Epidermal melanocyte (primary cell): Measurements from ENCODE around the gene SLC11A1.

Experiments
- DNase-seq: peaks from one replicate; pipeline ENCODE4 v3.0.0; 2011; ENCODE audit warnings: low spot score; ENCODE audit not compliant: insufficient read length

The SLC11A1 gene

GRCh38 chr2:218404351-218405085 is 22.4 kb downstream of the SLC11A1 start:
- no peak for DNase-seq

DNA sequence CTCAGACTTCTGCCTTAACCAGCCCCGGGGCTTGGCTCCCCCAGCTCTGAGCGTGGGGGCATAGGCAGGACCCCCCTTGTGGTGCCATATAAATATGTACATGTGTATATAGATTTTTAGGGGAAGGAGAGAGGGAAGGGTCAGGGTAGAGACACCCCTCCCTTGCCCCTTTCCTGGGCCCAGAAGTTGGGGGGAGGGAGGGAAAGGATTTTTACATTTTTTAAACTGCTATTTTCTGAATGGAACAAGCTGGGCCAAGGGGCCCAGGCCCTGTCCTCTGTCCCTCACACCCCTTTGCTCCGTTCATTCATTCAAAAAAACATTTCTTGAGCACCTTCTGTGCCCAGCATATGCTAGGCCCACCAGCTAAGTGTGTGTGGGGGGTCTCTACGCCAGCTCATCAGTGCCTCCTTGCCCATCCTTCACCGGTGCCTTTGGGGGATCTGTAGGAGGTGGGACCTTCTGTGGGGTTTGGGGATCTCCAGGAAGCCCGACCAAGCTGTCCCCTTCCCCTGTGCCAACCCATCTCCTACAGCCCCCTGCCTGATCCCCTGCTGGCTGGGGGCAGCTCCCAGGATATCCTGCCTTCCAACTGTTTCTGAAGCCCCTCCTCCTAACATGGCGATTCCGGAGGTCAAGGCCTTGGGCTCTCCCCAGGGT is 23.1 kb downstream of the SLC11A1 start:
- no peak for DNase-seq

DNA sequence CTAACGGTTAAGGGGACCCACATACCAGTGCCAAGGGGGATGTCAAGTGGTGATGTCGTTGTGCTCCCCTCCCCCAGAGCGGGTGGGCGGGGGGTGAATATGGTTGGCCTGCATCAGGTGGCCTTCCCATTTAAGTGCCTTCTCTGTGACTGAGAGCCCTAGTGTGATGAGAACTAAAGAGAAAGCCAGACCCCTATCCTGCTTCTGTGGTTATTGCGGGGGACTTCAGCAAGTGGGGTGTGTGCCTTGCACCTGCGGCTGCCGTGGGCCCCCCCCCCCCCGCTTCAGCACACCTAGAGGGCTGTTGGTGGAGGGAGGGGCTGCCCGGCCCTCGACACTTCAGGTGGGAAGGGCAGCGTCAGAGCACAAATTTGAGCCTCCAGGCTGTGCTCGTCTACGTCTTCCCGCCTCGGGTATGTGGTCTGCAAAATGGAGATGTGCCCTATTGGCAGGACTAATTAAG is 23.7 kb downstream of the SLC11A1 start:
- no peak for DNase-seq

GRCh38 chr2:218406209-218406948 is 24.3 kb downstream of the SLC11A1 start:
- DNase-seq: peak; percentile 95

GRCh38 chr2:218406949-218407618 is 25.0 kb downstream of the SLC11A1 start:
- peak; percentile 30 for DNase-seq

- DNase-seq: peak; percentile 9
Observed at GRCh38 chr2:218407717-218408116, 25.6 kb downstream of the SLC11A1 start.

DNA sequence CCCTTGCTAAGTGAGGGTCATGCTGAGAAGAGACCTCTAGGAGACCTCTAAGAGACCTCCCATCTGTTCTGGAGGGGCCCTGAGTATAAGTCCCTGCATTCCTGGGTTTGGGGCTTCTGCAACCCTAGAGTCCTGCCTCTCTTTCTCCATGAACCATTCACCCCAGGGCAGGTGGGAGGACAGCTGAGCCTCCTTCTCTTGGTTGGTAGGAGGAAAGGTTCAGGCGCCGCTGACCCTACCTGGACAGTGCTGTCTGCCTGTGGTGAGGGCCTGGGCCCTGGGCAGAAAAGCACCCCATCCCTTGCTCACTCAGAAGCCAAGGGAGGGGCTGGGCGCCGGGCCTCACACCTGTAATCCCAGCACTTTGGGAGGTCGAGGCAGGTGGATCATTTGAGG is 36.2 kb downstream of the SLC11A1 start:
- DNase-seq: no peak

- DNase-seq: no peak
Observed at GRCh38 chr2:218418717-218419458, 36.8 kb downstream of the SLC11A1 start, which contains the start of gene VIL1. TSS of gene VIL1 (plus strand) at chr2:218419123. CDS start at chr2:218423779, 4,656 bp downstream.

DNA sequence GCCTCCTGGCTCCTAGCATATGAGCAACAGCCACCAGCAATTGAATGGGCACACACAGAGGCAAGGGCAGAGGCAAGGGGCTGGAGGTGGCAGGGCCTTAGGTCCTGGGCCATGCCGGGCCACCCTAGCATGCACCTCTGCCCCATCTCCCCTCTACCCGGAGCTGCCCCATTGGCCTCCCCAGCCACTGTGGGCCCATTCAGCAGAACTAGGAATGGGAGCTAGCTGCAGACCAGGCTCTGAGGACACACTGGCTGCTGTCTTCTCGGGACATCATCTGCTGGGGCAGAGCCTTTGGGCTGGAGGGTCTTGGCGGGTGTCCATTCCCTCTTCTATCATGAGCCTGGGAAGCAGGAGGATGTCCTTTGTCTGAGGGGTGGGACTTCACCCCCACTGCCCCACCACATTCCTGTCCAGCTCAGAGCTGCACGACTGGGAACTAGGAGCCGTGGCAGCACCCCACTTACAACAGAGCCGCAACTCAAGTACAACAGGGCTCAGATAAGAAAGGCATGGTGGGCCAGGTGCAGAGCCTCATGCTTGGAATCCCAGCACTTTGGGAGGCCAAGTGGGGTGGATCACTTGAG is 37.6 kb downstream of the SLC11A1 start:
- no peak for DNase-seq

DNA sequence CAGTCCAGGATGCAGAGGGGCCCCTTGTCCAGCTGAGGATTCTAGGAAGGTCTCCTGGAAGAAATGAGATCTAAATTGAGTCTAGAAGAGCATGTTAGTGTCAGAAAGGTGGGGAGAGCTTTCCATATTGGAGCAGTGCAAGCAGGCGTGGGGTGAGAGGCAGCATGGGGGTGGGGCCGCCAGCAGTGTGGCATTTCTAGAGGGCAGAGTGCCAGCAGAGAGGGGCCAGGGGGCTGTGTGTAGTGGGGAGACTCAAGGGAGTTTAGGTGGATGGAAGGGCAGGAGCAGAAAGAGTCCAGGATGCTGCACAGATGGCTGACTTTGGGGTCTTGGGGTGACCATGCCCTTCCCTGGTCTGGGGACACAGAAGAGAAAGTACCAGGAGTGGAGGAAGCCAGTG is 39.0 kb downstream of the SLC11A1 start:
- no peak for DNase-seq

DNA sequence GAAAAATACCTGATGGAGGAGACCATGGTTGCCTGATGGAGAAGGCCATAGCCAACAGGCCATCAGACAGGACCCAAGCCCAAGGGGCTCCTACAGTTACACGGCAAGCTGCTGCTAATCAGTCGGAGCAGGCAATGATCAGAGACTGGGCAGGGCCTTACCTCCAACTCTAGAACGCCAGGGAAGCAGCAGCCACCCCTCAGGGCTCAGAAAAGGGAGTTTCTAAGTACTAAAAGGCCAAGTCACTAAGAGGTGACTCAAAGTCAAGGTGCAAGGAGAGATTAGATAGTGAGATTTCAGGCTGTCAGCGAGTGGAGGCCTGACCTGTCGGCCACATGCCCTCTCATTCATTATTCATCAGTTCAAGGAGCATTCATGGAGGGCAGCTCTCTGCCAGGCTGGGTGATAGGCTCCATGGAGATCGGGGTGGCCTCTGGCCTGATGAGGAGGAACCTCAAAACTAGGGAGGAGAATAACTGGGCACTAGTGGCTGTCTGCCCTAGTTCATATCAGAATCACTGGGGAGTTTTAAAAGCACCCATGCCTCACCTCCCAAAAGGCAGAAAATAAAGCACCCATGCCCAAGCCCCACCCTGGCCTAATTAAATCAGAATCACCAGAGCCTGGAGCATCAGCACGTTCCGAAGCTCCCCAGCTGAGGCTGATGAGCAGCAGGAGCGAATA is 40.5 kb downstream of the SLC11A1 start:
- DNase-seq: no peak

DNA sequence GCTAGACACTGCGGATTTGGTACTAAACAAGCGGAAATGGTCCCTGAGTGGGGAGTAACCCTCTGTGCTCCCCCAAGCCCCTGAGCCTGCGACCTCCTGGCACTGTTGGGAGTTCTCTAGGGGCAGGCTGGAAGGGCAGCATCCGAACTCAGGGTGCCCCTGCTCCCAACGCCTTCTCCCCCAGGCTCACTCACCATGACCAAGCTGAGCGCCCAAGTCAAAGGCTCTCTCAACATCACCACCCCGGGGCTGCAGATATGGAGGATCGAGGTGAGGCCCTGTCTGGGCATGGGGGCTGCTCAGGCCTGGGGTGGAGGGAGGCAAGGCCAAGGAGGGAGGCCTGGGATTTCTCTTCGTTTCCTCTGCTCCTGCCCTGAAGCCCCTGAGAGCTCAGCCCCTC is 41.5 kb downstream of the SLC11A1 start:
- no peak for DNase-seq

GRCh38 chr2:218425531-218425930 is 43.5 kb downstream of the SLC11A1 start:
- no peak for DNase-seq

GRCh38 chr2:218427741-218428140 is 45.7 kb downstream of the SLC11A1 start:
- no peak for DNase-seq

DNA sequence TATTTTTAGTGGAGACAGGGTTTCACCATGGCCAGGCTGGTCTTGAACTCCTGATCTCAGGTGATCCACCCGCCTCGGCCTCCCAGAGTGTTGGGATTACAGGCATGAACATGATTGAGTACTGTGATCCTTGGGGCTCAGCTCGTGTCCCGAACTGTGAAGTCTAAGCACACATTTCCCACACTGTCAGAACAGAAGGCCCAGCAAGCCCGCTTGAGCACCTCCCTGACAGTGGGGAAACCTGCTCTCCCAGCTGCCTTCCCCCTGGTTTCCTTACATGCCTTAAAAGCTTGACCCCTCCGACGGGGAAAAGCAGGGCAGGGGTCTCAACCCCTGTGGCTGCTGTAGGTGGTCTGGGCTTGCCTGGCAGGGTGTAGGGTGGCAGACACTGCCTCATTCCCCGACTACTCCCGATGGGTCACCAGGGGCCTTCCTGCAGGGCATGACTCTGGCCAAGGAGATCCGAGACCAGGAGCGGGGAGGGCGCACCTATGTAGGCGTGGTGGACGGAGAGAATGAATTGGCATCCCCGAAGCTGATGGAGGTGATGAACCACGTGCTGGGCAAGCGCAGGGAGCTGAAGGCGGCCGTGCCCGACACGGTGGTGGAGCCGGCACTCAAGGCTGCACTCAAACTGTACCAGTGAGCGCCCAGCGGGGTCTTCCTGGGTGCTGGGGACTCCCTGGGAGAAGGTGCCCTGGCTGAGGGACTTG is 46.9 kb downstream of the SLC11A1 start:
- DNase-seq: no peak

DNA sequence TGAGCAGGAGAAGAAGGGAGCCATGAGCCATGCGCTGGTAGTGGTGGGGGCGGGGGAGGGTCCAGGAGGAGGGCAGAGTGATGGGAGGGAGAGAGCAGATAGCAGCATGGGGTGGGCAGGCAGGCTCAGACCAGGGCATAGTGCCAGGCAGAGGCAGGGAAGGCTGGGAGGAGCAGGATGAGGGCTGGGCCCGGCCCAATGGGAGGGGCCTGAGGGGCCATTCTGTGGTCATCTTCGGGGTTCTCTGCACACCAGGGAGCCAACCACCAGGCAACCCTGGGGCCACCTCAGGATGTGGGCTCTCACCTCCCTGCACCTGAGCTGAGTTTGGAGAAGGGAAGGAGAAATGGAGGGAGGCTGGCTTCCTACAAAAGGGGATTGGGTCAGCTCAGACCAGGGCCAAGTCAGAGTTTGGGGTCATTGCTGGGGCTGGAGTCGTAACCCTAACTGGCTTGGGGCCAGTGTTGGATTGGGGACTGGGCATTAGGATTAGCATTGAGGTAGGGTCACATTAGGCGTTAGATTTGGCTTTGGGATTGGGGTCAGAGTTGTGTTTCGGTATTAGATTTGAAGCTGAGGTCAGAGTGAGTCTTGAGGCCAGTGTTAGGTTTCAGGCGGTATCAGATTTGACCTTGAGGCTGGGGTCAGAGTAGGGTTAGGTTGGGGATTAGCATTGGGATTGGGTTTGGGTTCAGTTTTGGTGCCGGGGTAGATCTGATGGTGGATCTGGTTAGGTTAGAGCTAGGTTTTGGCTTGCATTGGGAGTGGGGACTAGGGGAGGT is 48.0 kb downstream of the SLC11A1 start:
- DNase-seq: no peak

DNA sequence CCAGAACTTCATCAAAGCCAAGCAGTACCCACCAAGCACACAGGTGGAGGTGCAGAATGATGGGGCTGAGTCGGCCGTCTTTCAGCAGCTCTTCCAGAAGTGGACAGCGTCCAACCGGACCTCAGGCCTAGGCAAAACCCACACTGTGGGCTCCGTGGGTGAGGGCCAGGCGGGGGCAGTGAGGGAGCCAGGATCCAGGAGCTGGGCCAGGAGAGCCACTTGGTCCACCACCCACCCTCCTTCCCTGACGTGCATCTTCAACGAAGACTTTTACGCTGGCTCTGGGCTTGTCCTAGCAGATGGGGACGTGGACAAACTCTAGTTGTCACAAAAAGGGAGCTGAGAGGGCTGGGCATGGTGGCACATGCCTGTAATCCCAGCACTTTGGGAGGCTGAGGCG is 48.6 kb downstream of the SLC11A1 start:
- DNase-seq: no peak

- DNase-seq: no peak
Observed at GRCh38 chr2:218431878-218432277, 49.8 kb downstream of the SLC11A1 start.
